Activated CD8-positive, alpha-beta memory T cell treated with anti-CD3 and anti-CD28 coated beads, Interleukin-2, amount 50 U/mL, for 24 hours (primary cell): ENCODE data around the gene TMPRSS3.

ENCODE experiments used
- DNase-seq: peaks from one replicate; pipeline ENCODE4 v3.0.0-alpha.2; 2020; ENCODE audit errors: extremely low read depth

The TMPRSS3 gene

GRCh38 chr21:42388740-42389448 is 7.0 kb downstream of the TMPRSS3 start:
- DNase-seq, result no peak

- DNase-seq, result no peak
These were observed 8.0 kb downstream of the TMPRSS3 start for GRCh38 chr21:42387843-42388340.

GRCh38 chr21:42387164-42387563 is 8.7 kb downstream of the TMPRSS3 start:
- no peak for DNase-seq

GRCh38 chr21:42386034-42386591 is 9.7 kb downstream of the TMPRSS3 start:
- no peak for DNase-seq

GRCh38 chr21:42385619-42386018 is 10.2 kb downstream of the TMPRSS3 start:
- no peak for DNase-seq

GRCh38 chr21:42384989-42385388 is 10.9 kb downstream of the TMPRSS3 start:
- no peak for DNase-seq

- DNase-seq, result no peak
These were observed 11.5 kb downstream of the TMPRSS3 start for GRCh38 chr21:42384156-42384945.

- DNase-seq, result no peak
These were observed 12.5 kb downstream of the TMPRSS3 start for GRCh38 chr21:42383331-42383730.

GRCh38 chr21:42382915-42383314 is 12.9 kb downstream of the TMPRSS3 start:
- DNase-seq, result no peak

GRCh38 chr21:42381347-42381984 is 14.4 kb downstream of the TMPRSS3 start:
- DNase-seq, result no peak

GRCh38 chr21:42379426-42380215 is 16.2 kb downstream of the TMPRSS3 start:
- DNase-seq, result no peak

- no peak for DNase-seq
These were observed 17.4 kb downstream of the TMPRSS3 start for GRCh38 chr21:42378418-42378817.

GRCh38 chr21:42377951-42378340 is 17.9 kb downstream of the TMPRSS3 start:
- DNase-seq, result no peak

- no peak for DNase-seq
These were observed 18.5 kb downstream of the TMPRSS3 start for GRCh38 chr21:42377211-42377950.

GRCh38 chr21:42376338-42376982 is 19.4 kb downstream of the TMPRSS3 start:
- no peak for DNase-seq

- DNase-seq, result no peak
These were observed 19.9 kb downstream of the TMPRSS3 start for GRCh38 chr21:42375966-42376337.

- DNase-seq, result no peak
These were observed 20.3 kb downstream of the TMPRSS3 start for GRCh38 chr21:42375506-42375905.

- no peak for DNase-seq
These were observed 20.9 kb downstream of the TMPRSS3 start for GRCh38 chr21:42374864-42375499.

- no peak for DNase-seq
These were observed 21.4 kb downstream of the TMPRSS3 start for GRCh38 chr21:42374457-42374856.
